ENCODE data around the gene STRIP2. TPM values are rescaled to one million over a fixed set of nuclear protein-coding genes. Genes with fewer than 3 reads are reported as not detected.
"Not testable (repeated sequence)": the region's sequence is repeated elsewhere in the genome, so short reads cannot be mapped to it uniquely, and the experiment has no call there.

STRIP2 gene
- polyA plus RNA-seq, 5 donors = 4.6 to 6.2 (median 6.0) TPM

- no peak for DNase-seq
Observed at GRCh38 chr7:129525225-129525862, 91.1 kb downstream of the STRIP2 start.

GRCh38 chr7:129529643-129530042 lies 95.4 kb downstream of the STRIP2 start:
- DNase-seq = no peak

GRCh38 chr7:129530795-129531391 lies 96.7 kb downstream of the STRIP2 start:
- DNase-seq = no peak

GRCh38 chr7:129531721-129532120 lies 97.5 kb downstream of the STRIP2 start:
- DNase-seq = no peak

GRCh38 chr7:129532375-129532774 lies 98.1 kb downstream of the STRIP2 start:
- no peak for DNase-seq

- not testable (repeated sequence) for DNase-seq
Observed at GRCh38 chr7:129534558-129535274, 100.5 kb downstream of the STRIP2 start.

GRCh38 chr7:129535896-129536295 lies 101.7 kb downstream of the STRIP2 start:
- no peak for DNase-seq

GRCh38 chr7:129536323-129536722 lies 102.1 kb downstream of the STRIP2 start:
- DNase-seq = no peak

Other genes with a start within 250 kb of the STRIP2 start
- gene SMO, start 245.8 kb upstream of the STRIP2 start, polyA plus RNA-seq (ENCODE audit: insufficient read depth in 1 of 5, insufficient read length in 5 of 5, low replicate concordance in 1 of 5) = 10 to 100 TPM; 49.9 to 63.8 (median 59.7) TPM
- gene AHCYL2, start 209.4 kb upstream of the STRIP2 start, polyA plus RNA-seq (ENCODE audit: insufficient read depth in 1 of 5, insufficient read length in 5 of 5, low replicate concordance in 1 of 5) = 10 to 100 TPM; 15.9 to 20.8 (median 19.8) TPM
- gene SMKR1, start 68.1 kb downstream of the STRIP2 start, polyA plus RNA-seq (ENCODE audit: insufficient read depth in 1 of 5, insufficient read length in 5 of 5, low replicate concordance in 1 of 5) = 1 to 10 TPM in 1 of 5 donors, under 1 TPM in 3, not detected in 1; 0.59 to 1.1 (median 0.72) TPM
- gene NRF1, start 177.3 kb downstream of the STRIP2 start, polyA plus RNA-seq (ENCODE audit: insufficient read depth in 1 of 5, insufficient read length in 5 of 5, low replicate concordance in 1 of 5) = 10 to 100 TPM; 21.3 to 27.2 (median 22.4) TPM